ENCODE data around the gene ZNF428. TPM values are rescaled to one million over a fixed set of nuclear protein-coding genes. Genes with fewer than 3 reads are reported as not detected.
A peak's percentile ranks its signal among the peaks of the same experiment; 100 is the strongest.

ZNF428 gene
- total RNA-seq, 1 donor from 2014 or later: 29.6 TPM

GRCh38 chr19:43664018-43664417 lies 44.6 kb upstream of the ZNF428 start:
- TF ChIP-seq, protein P1, sequence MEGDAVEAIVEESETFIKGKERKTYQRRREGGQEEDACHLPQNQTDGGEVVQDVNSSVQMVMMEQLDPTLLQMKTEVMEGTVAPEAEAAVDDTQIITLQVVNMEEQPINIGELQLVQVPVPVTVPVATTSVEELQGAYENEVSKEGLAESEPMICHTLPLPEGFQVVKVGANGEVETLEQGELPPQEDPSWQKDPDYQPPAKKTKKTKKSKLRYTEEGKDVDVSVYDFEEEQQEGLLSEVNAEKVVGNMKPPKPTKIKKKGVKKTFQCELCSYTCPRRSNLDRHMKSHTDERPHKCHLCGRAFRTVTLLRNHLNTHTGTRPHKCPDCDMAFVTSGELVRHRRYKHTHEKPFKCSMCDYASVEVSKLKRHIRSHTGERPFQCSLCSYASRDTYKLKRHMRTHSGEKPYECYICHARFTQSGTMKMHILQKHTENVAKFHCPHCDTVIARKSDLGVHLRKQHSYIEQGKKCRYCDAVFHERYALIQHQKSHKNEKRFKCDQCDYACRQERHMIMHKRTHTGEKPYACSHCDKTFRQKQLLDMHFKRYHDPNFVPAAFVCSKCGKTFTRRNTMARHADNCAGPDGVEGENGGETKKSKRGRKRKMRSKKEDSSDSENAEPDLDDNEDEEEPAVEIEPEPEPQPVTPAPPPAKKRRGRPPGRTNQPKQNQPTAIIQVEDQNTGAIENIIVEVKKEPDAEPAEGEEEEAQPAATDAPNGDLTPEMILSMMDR (IDR thresholded peaks at IDR 0.05): no peak
- Histone ChIP-seq H3K27me3 (ENCODE audit: low read depth) (no peaks in the 10 kb centered on the region), H3K36me3 (peaks cover 73% of the 10 kb centered on the region), H3K4me1 (peaks cover 24% of the 10 kb centered on the region), H3K27ac (no peak overlapping the region), H3K9me3 (no peaks in the 10 kb centered on the region), H3K4me3 (no peak overlapping the region)
- intact Hi-C loops (cut with DNase I): no loop called here
- ATAC-seq (no peak), DNase-seq (no peak)

GRCh38 chr19:43662487-43662886 lies 43.1 kb upstream of the ZNF428 start:
- DNase-seq (no peak), ATAC-seq (no peak)
- intact Hi-C loops (cut with DNase I): no loop called here
- TF ChIP-seq, protein P1 (IDR thresholded peaks at IDR 0.05): peak; percentile 21
- no peak overlapping the region for H3K27ac ChIP-seq
- H3K36me3 ChIP-seq: peaks cover 87% of the 10 kb centered on the region
- H3K9me3 ChIP-seq: peaks cover 4% of the 10 kb centered on the region
- no peak overlapping the region for H3K4me3 ChIP-seq
- H3K4me1 ChIP-seq: peaks cover 19% of the 10 kb centered on the region
- H3K27me3 ChIP-seq (ENCODE audit: low read depth): no peaks in the 10 kb centered on the region

- TF ChIP-seq, protein P1 (IDR thresholded peaks at IDR 0.05): no peak
- no peak for DNase-seq
- Histone ChIP-seq H3K27me3 (ENCODE audit: low read depth) (no peaks in the 10 kb centered on the region), H3K4me3 (no peak overlapping the region), H3K27ac (no peak overlapping the region), H3K36me3 (peaks cover 89% of the 10 kb centered on the region), H3K9me3 (peaks cover 4% of the 10 kb centered on the region), H3K4me1 (peaks cover 17% of the 10 kb centered on the region)
- intact Hi-C loops (cut with DNase I): no loop called here
- ATAC-seq: no peak
Observed at GRCh38 chr19:43660971-43661360, 41.5 kb upstream of the ZNF428 start.

GRCh38 chr19:43660301-43660970 lies 41.0 kb upstream of the ZNF428 start:
- intact Hi-C loops (cut with DNase I): no loop called here
- H3K4me3 ChIP-seq: no peak overlapping the region
- no peak for ATAC-seq
- H3K4me1 ChIP-seq: peaks cover 17% of the 10 kb centered on the region
- no peaks in the 10 kb centered on the region for H3K27me3 ChIP-seq (ENCODE audit: low read depth)
- DNase-seq: no peak
- H3K9me3 ChIP-seq: peaks cover 4% of the 10 kb centered on the region
- peaks cover 89% of the 10 kb centered on the region for H3K36me3 ChIP-seq
- TF ChIP-seq, protein P1 (IDR thresholded peaks at IDR 0.05): no peak
- H3K27ac ChIP-seq: no peak overlapping the region

DNA sequence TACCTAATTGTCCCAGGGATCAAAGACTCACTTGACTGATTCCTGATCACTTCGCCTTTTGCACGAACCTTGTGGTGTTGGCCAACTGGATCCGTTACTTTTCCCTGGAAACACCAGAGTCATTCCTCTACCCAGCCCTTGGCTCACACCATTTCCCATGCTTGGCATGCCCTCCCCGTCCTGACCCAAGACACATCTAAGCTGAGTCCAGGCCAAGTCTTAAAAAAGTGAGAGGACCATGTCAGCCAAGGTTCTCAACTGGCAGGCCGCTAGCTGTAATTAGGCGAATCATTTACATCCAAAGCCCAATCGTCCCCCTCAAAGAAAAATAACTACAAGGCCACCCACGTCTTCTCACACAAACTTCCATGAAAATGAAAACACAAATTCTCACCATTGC lies 39.1 kb upstream of the ZNF428 start:
- Histone ChIP-seq H3K9me3 (peaks cover 4% of the 10 kb centered on the region), H3K27ac (no peak overlapping the region), H3K4me3 (no peak overlapping the region), H3K36me3 (peaks cover 91% of the 10 kb centered on the region), H3K27me3 (ENCODE audit: low read depth) (no peaks in the 10 kb centered on the region), H3K4me1 (peaks cover 2% of the 10 kb centered on the region)
- ATAC-seq (no peak), DNase-seq (no peak)
- intact Hi-C loops (cut with DNase I): no loop called here
- TF ChIP-seq, protein P1 (IDR thresholded peaks at IDR 0.05): no peak
